ENCODE results near the gene BRSK2.

- TF ChIP-seq CTCF (IDR thresholded peaks at IDR 0.05): no peak
- no peak for TF ChIP-seq EP300 (IDR thresholded peaks at IDR 0.05)
Measured at GRCh38 chr11:1414650-1415049, 24.9 kb downstream of the BRSK2 start.

Data from upper lobe of left lung (tissue), 4 donors.